ENCODE data around the gene RBM4B.

RBM4B gene

DNA sequence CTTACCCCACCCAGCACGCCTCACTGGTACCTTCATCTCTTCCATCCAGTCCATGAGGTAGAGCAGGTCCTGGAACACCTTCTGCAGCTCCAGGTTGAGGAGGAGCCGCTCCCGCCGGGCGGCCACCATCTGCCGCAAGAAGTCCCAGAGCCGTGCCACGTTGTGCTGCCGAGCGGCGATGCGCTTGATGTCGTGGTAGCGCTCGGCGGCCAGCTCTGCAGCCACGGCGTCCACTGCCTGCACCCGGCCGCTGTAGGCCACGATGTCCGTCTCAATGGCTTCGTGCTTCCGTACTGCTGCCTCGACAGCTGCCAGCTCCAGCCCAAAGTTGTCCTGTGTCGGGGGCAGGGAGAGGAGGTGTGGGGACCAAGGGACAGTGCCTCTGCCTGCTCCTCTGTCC is 29.8 kb upstream of the RBM4B start:
- DNase-seq: no peak

DNA sequence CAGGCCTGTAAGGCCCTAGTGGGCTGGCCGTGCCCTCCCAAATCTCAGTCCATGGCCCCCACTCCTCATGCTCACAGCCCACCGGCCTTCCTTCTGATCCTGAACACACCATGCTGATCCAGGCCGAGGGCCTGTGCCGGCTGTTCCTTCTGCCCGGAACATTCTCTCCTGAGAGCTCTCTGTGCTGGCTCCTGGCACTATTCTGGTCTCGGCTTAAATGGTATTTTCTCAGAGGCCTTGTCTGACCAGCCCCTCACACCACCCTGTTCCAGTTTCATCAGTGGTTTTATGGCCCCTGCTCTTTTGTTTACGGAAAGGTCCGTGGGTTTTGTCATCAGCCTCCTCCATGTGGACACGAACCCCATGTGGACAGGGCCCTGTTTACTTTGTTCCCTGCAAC is 29.3 kb upstream of the RBM4B start:
- DNase-seq: no peak

DNA sequence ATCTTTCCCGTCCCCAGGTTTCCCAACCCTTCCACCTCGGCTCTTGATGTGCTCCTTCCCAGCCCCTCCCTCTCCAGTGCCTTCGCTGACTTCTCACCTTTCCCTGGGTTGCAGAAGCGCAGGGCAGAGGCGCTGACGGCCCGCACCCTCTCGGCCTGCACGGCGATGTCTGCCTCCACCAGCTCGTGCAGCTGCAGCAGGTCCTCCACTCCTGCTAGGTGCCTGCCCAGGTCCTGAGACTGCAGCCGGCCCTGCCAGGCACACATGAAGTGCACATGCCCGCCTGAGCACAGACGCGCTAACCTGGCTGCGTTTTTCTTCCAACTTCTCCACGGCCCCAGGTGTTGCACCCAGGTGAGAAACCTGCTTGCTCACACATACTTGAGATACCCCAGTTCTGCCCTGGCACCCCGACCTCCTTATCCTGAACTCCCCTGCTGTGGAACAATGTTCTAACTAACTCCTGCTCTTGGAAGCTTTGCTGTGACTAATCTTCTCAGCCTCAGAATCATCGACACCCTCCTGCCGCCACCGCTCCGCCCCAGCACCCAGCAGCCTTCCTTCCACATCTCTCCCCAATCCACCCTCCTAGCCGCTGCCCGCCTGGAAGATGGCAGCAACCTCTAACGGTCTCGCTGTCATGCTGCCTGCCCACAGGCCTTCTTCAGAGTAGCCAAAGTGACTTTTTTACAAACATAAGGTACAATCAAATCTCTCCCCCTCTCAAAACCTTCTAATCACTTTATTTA is 28.1 kb upstream of the RBM4B start:
- peak in 7 of 56 donors; percentile 6 to 43 (median 22) for DNase-seq

DNA sequence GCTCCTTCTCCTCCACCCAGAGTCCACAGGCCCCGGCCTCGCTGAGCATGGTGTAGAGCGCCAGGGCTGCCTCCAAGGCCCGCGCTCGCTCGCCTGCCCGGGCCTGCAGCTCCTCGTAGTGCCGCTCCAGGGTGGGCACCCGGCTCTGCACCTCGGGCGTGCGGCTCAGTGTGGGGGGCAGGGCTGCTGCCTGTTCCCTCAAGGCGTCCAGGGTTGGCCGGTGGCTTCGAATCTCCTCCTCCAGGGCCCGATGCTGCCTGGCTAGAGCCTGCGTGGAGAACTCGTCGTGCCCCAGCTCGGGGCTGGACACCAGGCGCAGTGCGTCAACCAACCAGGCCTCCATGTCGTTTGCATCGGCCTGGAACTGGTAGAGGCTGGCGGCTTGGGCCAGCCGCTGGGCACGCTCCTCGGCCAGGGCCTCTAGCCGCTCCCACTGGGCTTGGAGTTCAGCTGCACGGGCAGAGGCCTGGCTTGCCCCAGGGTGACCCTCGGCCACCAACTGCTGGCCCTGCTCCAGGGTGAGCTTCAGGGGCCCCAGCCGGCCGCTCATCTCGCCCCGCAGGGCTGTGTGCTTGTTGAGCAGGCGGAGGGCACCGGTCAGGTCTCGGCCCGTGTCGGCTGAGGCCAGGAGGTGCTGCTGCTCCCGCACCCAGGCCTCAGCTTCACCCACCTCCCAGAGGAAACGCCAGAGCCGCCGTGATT is 27.1 kb upstream of the RBM4B start:
- DNase-seq: no peak

DNA sequence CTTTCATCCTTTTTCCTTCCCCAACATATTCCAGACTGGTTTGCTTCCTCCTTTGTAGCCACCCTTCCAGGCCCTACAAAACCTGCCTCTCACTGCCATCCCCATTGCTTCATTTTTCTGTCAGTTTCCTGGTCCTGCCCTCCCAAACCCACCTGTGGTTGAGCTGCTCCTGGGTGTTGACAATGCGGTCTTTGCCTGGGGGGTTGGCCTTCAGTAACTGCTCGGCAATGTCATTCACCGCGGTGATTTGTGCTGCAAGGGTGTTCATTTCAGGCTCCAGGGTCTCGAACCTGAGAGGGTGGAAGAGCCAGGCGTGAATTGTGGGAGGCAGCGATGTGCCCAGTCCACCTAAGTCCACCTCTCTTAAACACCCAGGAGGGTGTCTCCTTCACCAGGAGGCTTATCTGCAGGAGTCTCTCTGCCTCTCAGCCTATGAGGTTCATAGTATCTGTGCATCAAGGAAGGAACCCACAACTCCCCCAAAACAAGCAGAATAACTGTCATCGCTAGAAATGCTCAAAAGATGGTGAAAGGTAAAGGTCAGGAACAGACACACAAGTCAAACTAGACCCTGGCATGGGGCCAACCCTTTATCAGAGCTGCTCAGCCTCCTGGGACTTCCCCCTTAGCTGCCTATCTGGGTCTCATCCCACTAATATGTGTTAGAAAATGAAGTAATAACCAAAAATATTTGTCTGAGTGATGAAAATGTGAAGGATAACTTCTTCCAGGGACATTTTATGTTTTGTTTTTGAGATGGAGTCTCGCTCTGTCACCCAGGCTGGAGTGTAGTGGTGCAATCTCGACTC is 23.9 kb upstream of the RBM4B start:
- no peak for DNase-seq

DNA sequence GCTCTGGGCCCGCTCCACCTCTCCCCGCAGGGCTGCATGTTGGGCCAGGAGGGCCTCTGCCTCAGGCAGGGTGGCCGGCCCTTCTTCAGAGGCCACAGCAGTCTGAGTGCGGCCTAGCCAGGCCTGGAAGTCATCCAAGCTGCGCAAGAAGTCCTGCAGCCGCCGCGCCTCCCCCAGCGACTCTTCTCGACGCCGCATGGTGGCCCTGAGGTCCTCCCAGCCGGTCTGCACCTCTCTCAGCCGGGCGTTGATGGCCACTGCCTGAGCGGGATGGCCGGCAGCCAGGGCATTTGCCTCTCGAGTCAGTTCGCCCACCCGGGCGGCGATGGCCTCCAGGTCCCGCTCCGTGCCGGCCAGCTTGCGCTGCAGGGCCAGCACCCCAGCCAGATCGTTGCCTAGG is 23.1 kb upstream of the RBM4B start:
- DNase-seq: no peak

DNA sequence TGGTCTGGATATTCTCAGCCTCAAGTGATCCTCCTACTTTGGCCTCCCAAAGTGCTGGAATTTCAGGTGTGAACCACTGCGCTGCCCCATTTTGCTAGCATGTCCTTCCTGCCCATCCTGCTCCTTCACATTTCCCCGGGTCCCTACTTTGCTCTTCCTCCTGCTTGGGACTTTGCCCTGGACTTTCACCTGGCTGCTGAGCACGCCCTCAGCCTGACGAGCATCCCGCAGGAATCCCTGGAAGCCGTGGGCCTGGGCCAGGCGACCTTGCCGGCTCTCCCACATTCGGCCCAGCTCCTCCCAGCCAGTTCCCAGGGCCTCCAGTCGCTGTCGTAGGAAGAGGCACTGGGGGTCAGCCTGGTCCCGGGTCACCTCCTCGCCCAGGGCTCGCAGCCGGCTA is 22.6 kb upstream of the RBM4B start:
- no peak for DNase-seq

DNA sequence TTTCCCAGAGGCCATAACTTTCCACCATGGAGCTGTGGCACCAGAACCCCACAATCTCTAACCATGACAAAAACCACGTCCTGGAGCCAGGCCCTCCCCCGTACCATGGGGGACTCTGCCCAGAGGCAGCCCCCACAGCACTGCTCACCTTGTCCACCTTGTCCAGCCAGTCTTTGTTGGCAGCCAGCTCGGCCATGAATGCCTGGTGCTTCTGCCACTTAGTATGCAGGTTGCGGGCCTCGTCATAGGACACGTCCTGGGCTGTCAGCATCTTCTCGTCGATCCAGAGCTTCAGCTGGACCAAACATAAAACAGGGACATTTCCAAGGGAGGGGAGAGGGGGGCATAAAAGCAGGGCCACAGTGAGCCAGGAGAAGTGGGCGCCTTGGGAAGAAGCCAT is 20.8 kb upstream of the RBM4B start:
- no peak for DNase-seq

DNA sequence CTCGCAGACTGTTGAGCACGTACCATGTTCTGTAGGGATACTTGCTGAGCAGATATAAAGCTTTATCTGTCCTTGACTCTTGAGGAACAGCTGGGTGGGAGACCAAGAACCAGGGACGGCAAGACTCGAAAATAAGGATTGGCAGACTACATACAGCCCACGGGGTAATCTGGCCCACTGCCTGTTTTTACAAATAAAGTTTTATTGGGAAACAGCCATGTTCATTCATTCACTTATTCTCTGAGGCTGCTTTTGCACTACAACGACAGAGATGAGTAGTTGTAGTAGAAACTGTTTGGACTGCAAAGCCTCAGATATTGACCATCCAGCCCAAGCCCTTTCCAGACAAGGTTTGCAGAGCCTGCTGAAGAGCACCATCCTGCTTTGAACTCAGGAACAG is 20.3 kb upstream of the RBM4B start:
- no peak for DNase-seq

DNA sequence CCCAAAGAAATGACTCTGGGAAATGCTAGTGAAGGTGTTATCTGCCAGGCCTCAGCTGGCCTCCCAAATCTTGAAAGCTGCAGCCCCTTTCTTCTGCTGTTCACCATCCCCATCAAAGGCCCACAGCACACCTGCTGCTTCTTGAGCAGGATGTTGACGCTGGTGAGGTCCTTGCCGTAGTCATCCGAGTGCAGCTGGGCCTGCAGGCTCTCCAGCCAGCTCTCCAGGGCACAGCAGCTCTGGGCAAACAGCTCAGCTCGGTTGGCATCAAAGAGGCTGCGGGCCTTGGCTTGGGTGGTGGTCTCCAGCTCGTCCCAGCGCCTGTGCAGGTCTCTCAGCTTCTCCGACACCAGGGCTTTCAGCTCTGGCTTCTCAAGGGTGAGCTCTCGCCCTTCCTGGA is 18.5 kb upstream of the RBM4B start:
- DNase-seq: no peak

DNA sequence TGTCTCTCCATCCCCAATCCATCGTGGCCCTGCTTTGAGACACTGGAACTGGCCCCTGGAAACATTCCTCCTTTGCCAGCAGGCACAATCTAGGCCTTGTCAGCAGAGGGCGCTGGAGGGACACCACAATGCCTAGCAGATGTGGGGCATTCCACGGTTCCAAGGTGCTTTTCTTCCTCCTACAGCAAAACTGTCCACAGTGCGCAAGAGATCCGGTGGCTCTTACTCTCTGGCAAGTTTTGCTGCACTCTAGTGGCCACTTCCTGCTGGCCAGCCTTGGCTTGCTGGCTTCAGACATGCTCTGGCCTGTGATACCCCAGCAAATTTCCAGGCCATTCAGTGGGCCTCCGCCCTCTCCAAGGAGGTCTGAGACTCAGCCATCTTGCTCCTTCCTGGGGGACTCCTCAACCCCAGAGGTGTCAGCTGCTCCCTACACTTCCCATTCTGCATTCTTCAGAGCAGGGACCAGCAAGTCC is 17.1 kb upstream of the RBM4B start:
- peak in 51 of 56 donors; percentile 21 to 89 (median 57) for DNase-seq

DNA sequence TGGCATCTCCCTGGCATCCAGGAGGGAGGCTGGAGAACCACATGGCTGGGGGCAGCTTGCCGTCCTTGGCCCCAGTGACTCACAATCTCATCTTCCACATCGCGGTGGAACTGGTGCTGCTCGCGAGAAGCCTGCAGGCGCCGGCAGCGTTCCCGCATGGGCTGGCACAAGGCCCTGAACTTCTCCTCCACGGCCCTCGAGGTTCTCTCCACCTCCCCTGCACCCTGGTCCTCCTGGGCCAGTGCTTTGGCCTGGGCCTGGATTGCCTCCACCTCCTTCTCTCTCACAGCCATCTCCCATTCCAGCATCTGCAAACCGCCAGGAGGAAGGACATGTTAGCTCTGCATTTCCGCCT is 16.3 kb upstream of the RBM4B start:
- DNase-seq: no peak

DNA sequence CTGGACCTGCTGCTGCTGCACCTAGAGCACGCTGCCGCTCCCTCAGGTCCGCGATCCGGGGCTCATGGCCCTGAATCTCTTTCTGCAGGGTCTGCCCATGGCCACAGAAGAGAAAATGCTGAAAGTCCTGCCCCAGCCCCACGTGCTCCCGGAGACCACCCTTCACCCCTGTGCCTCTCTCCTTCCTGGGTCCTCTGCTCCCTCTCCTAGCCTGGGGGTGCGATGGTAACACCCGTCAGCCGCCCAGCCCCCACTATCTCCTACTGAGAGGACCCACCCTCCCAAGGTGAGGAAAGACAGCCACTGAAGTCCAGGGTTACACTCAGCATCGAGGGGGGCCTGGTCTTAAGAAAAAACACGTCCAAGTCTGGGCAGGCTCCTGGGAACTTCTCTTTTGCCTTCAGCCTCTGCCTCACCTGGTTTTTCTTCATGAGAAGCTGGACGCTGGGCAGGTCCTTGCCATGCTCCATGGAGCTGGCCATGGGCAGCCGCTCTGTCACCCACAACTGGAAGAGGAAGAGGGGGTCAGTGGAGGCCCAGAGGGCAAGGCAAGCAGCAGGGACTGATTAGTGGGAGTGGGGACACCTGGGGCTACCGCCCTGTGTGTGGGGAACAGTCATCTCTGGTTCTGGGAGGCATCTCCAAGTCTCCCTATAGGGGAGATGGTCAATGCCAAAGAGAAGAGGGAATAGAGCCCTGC is 15.8 kb upstream of the RBM4B start:
- no peak for DNase-seq

DNA sequence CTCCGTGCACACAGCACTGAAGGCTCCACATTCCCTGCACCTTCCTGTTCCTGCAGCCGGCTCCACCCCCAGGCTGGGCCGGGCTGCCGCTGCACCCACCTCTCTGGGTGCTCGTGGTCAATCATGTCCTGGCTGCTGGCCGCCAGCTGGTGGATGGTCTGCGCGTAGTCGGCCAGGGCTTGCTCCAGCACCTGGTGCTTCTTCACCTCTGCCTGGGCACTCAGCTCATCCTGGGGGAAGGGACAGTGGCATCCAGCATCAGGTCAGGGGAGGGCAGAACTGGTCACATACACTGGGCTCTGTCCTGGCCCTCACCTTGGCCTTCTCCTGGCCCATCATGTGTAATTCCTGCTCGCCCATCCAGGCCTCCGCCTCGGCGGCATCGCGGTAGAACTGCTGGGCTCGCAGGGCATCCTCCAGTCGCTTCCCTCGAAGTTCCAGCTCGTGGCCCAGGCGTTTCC is 15.2 kb upstream of the RBM4B start:
- no peak for DNase-seq

DNA sequence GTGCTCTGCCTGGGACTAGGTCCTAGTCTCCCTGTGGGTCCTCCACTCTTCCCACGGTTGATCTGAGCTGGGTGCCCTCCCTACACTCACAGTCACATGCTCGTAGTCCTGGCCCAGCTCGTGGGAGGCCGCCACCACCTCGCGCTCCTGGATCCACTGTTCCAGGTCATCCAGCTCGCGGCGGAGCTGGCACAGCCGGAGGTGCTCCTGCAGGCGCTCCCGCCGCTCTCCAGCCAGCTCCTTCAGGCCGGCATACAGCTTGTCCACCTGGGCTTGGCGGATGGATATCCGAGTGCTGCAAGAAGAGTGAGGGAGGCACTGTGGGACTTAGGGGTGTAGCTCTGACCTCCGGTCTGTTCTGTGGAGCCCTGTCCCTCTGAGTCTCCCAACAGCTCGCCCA is 14.8 kb upstream of the RBM4B start:
- DNase-seq: no peak

DNA sequence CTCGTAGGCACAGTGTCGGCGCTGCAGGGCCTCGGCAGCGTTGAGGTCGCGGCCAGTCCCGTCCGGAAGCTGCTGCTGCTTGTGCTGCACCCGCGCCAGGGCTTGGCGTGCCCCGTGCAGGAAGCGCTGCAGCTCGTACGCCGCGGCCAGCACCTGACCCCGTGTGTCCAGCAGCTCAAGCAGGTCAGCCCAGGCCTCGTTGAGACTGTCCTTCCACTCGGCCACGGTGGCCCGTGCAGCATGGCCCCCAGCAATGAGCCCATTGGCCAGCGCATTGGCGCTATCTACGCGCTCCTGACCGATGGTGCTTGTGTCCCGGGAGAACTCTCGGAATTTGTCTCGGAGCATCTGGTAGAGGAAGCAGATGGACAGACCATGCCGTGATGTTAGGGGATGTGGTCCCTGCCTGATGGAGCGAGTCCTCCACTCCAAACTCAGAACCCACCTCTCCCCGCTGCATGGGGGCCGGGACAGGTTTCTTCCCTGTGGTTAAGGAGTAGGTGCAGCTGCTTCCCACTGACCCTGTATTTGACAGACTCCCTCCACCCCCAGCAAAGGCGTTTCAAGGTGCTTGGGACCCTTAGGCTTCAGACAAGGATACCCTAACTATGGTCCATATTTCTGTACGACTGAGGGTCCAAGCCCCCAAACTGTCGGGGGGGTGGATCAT is 13.8 kb upstream of the RBM4B start:
- no peak for DNase-seq

DNA sequence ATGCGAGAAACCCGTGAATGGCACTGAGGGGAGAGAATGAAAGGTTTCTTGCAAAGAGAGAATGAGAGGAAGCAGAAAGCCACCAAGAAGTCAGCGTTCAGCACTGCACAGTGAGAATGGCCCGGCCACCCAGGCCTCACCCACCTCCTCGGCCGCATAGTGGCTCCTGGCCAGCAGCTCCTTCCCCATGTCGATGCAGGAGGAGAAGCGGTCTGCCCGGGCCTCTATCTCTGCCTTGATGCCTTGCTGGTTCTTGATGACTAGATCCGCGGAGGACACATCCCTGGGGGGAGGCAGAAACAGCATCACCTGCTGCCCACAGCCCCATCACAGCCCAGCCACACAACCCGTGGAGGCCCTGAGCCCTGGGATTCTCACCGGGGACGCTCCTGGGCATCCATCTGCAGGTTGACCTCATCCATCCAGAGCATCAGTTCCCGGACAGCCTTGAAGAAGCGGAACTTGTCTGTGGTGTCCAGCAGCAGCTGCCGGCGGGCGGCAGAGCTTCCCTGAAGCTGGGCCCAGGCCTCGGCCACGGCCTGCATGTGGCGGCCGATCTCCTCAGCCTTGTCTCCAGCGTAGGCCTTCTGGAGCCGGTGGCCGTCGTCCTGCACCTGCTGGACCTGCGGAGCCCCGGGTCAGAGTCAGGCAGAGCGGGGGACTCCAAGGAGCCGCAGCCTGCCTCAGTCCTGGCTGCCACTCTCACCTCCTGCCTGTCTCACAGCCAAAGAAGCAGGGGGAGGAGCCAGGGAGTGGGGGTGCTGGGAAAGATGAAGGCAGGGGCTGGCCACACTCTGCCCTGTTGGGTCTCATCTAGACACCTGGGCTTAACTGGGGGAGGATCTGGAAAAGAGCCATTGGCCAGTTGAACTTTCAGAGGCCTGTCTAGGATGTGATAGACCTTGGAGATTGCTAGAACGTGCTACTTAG is 12.2 kb upstream of the RBM4B start:
- no peak for DNase-seq

DNA sequence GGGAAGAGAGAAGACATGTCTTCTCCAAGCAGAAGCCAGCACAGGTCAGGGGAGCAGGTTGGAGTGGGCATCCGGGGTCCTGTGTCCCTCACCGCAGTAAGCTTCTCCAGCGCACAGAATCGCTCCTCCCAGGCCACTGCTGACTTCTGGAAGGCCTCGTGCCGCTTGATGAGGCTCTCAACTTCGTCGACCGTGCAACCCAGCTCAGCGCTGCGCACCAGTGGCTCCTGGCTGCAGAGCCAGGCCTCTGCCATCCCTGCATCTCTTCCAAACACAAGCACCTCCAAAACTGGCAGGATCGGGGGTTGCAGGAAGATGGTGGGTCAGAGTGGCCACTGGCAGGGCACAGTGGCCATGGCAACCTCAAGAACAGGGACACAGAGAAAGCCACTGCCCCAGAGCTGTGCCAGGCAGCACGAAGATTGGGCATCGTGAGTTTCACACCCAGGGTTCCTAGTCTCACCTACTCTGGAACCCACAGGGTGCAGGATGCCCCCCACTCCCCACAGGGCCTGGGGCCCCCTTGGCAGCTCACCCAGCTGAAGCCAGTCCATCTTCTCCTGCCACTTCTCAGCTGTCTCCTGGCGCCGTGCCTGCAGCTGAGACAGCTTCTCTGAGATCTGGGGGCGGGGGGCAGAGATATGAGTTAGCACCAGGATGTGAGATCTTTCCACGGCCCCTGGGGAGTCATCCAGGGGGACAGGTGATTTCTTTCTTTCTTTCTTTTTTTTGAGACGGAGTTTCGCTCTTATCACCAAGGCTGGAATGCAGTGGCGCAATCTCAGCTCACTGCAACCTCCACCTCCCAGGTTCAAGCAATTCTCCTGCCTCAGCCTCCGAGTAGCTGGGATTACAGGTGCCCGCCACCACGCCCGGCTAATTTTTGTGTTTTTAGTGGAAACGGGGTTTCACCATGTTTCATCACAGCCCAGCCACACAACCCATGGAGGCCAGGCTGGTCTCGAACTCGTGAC is 11.2 kb upstream of the RBM4B start:
- no peak for DNase-seq
